ENCODE measurements around the gene STX2.
"Not testable (repeated sequence)": the region's sequence is repeated elsewhere in the genome, so short reads cannot be mapped to it uniquely, and the experiment has no call there.

The STX2 gene

DNA sequence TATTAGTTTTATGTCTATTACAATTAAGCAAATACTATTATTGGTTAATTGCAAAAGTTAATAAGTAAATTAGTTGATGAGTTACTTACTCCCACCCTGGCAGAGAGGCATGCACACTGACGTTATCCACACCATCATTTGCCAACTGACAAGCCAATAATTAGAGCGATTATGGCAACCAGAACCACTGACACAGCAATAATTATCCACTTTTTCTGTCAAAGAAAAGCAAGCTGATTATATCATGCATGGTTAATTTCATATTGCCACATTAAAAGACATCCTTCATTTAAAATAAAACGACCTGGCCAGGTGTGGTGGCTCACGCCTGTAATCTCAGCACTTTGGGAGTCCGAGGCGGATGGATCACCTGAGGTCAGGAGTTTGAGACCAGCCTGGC is 43.1 kb downstream of the STX2 start:
- peak; percentile 13 for DNase-seq

DNA sequence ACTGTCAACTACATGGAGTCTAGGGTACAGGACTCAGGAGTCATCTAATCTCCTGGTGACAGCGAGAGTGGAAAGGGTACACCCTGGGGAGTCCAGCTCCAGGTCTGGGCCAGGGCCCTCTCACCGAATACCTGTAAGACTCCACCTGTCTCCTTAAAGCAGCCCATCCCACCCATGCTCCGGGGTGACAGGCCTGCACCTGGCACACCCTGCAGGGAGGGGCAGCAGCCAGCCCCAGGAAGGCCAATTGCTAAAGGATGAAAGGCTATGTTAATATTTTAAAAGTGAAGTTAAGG is 45.5 kb downstream of the STX2 start:
- no peak for DNase-seq

DNA sequence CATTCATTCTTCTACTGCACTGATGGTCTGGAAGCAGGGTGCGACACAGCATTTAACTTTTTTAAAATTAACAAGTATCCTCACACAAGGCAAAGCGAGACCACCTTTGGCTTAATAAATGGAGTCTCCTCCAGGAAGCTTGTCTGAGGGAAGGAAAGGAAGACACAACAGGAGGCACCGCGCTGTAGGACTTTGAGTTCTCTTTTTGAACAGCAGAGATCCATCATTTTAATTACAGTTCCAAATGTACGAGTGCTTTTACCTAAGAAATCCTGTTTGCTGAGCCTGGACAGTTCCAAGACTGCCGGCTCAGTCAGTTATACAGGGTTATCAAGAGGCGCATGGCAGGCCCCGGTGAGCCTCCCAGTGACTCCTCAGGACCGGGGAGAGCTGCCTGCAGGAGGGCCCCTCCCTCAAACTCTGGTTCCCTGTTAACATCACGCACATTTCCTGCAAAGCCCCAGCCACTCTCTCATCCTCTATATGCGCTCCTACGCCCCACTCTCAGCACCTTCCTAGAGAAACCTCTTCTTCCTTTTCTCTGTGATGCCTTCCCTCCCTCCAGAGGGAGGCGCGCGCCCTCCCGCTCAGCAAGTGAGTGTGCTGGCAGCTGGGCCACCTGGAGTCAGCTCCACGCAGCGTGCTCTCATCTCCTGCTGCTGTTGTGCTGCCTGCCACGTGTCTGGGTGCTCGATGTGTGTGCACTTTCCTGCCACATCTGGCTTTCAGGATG is 46.1 kb downstream of the STX2 start:
- DNase-seq, result no peak

DNA sequence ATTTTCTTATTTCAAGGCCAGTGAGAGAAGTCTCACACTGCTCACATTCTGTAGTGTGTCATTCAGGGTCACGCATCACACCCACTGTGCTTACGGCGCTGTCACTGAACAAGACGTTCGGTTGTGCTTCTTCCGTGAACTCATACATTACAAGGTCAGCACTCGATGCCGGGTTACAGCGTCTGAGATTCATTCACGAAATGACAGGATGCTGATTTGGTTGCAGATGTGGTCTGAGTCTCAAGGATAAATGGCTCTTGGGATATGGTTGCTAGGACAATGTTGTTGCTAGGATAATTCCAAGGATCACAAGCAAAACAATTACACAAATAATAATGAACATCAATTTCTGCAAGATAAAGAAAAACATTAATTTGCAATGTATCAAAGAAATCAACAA is 47.4 kb downstream of the STX2 start:
- no peak for DNase-seq

DNA sequence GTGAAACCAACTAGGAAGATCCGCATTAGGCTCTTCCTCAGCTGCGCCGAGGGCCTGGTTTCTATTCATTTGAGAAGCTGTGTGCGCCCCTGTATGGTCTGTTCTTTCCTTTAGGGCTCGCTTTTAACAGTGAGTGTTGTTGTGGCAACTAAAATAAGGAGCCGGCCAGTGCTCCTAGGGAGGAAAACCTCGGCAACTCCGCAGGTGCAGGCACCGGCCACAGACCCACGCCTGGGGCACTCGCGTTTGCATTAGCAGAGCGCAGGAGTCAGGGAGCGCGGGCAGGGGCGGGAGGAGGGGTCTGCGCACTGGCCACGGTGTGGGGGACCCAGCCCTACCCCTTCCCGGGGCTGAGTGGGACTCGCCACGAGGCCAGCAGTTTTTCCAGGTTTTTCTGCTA is 50.5 kb downstream of the STX2 start:
- DNase-seq, result no peak

DNA sequence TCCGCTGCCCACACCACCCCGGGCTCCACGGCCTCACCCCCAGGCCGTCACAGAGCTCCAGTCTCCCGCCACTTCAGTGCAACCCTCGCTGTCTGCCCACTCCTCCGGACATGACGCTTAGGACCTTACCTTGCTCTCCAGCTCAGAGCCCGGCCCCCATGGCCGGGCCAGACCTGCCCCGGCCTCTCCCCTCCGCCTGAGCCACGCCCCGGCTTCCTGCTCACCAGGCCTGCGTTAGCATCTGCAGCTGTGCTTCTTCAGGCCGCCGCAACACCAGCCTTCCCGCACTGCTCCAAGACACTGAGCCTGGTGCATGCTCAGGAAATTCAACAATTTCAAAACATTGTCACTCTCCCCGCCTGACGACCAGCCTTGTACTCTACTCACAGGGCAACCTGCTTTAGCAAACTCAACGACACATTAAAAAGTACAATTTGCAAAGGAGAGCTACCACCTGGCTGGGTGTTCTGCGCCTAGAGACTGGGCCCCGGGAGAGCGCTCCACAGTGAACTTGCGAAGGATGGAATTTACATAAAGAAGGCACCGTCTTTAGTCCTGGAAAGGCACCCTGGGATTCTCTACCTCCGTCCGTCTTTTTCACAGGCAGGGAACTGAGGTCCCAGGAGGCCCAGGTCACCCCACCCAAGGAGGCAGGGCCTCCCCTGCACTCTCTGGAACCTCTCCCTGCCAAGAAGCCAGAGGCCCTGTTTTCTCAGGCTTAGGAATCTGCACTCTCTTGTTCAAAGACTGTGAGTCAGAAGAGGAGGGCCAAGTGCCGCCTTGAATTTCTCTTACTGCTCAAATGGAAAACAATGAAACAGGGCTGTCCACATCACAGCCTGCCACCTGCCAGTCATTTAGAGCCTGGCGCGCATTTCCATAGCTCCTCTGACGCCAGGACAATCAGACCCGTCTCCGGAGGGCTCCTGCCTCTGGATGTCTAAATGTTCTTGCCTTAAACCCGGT is 51.3 kb downstream of the STX2 start:
- no peak for DNase-seq

DNA sequence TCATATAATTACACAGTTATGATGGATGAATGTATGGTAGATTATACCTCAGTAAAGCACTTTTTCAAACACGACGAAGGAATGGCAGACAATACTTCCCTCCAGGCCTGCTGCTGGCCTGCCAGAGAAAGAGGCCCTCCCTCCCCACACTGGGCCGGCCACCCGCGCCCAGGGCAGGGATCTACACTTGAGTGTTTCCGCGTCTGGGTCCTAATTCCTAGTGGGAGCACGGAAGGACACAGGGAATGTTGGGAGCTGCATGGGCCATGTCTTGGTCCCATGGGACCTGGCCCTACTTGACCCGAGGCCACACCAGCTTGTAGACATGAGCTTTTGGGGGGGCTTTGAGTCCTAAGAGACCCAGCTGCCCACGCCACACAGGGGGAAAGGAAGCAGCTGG is 52.0 kb downstream of the STX2 start:
- no peak for DNase-seq

DNA sequence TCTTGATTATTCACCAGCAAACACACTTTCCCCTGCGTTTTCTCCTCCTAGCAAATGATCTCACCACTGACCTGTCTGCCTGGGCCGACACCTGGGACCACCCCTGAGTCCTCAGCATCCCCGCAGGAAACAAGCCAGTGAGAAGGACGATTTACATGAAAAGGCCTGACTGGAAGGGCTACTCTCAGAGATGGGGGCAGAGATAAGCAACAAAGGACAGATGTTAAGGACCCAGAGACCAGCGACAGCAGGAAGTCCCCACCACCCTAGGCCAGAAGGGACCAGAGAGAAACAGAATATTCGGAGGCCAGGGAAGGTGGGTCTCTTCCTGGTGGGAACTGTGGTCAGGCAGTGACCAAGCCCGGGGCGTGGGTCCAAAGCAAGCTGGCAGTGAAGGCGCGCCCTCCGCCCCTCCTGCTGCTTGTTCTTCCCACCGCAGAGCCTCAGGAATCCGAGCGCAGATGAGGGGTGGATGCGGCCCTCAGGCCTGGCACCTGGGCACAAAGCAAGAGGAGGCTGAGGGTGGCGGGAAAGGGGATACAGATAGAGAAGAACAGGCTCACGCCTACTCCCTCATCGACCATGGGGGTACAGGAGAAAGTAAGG is 55.8 kb downstream of the STX2 start:
- DNase-seq, result no peak

DNA sequence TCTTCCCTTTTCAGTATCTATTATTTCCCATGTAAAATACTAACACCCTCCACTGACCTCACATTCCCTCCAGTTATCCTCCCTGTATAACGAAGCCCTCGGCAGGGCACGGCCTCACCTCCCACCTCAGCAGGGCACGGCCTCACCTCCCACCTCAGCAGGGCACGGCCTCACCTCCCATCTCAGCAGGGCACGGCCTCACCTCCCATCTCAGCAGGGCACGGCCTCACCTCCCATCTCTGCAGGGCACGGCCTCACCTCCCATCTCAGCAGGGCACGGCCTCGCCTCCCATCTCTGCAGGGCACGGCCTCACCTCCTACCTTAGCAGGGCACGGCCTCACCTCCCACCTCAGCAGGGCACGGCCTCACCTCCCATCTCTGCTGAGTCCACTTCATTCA is 56.8 kb downstream of the STX2 start:
- DNase-seq, result not testable (repeated sequence)

DNA sequence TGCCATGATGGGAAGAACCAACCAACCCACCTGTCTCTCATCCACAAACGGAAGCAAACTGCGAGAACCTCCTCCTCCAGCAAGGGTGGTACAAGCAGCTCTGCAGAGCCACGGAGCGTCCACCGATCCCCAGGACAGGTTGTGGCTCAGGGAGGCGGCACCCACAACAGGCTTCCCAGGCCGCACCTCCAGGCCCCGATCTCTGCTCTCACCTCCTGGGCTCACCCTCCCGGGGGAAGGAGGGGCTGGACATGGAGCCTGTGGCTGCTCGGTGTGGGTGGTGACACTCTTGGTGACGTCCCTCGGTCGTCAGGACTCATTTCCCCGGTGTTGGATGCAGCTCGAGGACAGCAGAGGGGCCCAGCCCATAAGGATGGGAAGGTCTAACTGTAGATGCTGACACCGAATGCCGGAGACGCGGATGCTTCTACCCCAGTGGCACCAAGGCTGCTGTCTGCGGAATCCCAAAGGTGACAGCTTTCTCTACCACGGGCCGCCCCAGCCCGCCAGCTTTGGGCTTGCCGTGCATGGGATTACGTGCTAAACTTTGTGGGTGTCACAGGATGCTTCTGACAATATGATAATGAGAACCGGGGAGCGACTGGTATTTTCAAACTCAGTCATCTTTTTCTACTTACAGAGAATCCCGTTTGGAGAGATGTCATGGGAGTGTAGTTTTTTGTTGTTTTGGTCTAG is 58.0 kb downstream of the STX2 start:
- no peak for DNase-seq

DNA sequence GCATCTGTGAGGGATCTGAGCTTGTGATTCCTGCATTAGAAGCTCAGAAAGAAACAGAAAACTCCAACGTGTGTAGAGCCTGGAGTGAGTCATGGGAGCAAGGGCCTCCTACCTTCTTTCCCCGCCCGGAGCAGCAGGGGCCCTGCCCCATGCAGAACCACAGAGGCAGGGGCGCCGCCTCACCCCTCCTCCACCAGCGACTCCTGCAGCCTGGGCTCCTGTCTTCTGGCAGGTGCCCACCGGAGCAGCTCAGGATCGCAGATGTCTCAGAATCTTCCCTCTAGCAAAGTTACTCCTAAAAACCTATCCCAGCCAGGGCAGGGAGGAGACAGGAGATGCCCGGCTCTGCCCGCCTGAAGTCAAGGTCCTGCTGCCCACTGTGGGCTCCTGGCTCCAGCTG is 58.7 kb downstream of the STX2 start:
- no peak for DNase-seq

DNA sequence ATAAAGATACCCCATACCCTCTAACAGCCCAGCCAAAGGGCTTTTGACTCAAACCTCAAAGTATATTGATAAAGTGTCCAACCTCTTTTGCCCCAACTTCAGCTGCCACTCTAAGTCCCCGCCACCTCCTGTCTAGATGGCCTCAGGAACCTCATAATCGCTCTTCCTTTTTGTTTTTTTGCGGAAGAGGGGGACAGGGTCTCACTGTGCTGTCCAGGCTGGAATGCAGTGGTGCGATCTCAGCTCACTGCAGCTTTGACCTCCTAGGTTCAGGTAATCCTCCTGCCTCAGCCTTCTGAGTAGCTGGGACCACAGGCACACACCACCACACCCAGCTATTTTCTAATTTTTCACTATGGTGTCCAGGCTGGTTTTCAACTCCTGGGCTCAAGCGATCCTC is 60.3 kb downstream of the STX2 start:
- no peak for DNase-seq

DNA sequence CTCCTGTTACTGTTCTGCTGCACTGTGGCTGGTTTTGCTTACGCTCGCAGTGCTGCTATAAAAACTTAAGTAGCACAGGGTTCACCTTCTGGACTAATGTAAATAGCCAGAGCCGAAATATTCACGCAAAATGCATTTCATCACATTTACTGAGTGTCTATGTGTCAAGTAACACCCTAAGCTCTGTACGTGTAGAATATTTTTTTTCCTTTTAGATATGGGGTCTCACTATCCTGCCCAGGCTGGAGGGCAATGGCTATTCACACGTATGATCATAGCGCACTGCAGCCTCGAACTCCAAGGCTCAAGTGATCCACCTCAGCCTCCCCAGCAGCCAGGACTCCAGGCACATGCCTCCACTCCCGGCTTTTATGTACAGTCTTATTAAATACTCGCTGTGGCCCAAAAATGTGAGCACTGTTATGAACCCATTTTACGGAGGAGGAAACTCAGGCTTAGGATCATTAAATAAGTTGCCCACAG is 62.2 kb downstream of the STX2 start:
- DNase-seq, result no peak

DNA sequence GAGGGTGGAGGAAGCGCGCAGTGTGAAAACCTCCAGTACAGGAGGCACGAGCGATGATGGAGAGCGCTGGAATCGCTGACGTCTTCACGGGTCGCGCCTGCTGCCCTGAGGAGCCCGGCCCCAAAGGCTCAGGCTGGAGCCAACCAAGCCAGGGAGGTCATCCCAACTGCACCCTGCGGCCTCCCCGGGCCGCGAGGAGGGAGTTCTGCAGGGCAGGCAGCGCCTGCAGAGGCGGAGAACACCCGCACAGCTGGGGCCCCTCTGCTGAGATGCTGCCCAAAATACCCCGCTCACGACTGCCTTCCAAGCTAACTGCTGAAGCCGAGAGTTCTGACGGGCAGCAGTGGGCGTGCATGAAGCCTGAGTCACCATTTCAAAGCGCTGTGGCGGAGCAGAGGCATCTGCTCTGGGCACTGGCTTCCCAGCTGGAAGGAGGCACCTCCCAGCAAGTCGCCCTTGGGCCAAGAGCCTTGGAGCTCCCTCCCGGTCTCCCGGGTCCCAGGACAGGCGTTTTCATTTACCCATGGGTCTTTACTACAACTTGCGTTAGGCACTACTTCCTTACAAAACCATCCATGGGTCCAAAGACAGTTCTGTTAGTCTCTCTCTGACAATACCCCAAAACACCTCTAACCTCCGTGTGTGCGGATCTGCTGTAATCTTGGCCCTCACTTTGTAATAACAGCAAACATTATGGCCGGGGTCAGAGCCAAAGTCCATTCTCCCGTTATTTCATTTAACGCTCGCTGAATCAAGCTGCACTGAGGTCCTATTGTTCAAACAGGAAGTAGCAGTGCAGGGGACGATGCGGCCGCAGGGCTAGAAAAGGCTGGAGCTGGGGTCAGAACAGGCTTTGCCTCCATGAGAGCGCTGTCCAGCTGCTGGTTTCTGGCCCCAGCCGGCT is 62.8 kb downstream of the STX2 start:
- no peak for DNase-seq

DNA sequence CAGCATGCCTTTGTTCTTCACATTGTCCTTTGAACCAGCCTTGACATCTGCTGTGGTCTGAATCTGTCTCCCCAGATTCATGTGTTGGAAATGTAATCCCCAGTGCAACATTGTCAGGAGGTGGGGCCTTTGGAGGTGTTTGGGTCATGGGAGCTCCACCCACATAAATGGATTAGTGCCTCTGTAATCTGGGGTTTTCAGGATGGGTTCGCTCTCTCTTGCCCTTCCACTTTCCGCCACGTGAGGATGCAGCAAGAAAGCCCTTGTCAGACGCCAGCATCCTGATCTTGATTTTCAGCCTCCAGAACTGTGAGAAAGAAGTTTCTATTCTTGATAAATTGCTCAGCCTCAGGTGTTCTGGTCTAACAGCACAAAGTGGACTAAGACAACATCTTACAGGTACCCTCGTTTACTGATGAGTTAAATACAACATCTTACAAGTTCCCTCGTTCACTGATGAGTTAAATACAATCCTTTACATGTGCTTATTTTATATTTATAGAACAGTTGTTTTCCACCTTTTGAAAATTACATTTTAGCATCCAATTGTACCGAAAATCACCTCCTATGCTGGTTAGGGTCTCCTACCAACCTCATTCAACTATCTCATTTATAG is 68.5 kb downstream of the STX2 start:
- DNase-seq, result no peak

DNA sequence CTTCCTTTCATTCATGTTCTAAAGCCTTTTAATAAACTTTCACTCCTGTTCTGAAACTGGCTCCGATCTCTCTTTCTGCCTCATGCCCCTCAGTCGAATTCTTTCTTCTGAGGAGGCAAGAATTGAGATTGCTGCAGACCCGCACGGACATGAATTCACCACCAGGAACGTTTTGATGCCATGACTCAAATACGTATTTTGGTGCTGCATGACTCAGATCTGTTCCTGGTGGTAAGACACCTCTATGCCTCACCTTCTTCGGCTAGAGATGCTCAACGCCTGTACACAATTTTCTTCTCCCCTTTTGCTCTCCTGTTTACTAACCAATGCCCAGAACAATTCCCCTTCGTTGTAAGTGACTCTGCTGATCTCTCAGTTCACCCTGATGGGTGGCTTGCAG is 70.9 kb downstream of the STX2 start:
- DNase-seq, result no peak

DNA sequence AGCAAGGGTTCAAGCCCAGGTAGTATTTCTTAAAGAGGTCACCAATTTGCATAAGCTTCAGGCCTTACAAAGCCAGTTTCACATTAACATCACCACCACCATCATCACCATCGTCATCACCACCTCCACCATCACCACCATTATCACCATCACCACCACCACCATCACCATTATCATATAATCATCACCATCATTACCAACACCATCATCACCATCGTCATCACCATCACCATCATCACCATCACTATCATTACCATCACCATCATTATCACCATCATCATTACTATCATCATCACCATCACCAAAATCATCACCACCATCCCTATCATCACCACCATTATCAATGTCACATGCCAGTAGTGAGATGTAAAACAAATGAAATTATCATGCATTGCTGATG is 72.6 kb downstream of the STX2 start:
- no peak for DNase-seq

DNA sequence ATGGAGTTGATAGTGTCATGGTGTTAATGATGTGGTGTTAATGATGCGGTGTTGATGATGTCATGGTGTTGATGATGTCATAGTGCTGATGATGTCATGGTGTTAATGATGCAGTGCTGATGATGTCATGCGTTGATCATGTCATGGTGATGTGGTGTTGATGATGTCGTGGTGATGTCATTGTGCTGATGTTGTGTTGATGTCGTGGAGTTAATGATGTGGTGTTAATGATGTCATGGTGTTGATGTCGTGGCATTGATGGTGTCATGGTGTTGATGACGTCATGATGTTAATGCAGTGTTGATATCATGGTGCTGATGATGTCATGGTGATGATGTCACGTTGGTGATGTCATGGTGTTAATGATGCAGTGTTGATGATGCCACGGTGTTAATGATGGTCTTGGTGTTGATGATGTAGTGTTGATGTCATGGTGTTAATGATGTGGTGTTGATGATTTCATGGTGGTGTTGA is 73.8 kb downstream of the STX2 start:
- DNase-seq, result no peak

DNA sequence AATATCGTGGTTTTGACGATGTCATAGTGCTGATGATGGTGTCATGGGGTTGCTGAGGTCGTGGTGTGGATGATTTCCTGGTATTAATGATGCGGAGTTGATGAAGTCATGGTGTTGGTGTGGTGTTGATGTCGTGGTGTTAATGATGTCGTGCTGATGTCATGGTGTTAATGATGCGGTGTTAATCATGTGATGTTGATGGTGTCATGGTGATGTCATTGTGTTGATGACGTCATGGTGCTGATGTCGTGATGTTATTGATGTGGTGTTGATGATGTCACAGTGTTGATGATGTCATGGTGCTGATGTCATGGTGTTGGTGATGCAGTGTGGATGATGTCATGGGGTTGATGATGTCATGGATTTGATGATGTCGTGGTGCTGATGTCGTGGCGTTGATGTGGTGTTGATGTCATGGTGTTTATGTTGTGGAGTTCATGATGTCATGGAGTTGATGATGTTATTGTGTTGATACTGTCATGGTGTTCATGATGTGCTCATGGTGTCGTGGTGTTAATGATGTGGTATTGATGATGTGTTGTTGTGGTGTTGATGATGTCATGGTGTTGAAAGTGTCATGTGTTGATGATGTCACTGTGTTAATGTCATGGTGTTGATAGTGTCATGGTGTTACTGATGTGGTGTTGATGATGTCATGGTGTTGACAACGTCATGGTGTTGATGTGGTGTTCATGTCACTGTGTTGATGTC is 74.4 kb downstream of the STX2 start:
- no peak for DNase-seq

DNA sequence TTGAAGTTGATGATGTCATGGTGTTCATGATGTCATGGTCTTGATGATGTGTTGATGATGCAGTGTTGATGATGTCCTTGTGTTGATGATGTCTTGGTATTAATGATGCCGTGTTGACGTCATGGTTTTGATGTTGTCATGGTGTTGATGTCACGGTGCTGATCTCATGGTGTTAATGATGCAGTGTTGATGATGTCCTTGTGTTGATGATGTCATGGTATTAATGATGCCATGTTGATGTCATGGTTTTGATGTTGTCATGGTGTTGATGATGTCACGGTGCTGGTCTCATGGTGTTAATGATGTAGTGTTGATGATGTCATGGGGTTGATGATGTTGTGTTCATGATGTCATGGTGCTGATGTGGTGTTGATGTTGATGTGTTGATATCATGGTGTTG is 75.0 kb downstream of the STX2 start:
- DNase-seq, result no peak

DNA sequence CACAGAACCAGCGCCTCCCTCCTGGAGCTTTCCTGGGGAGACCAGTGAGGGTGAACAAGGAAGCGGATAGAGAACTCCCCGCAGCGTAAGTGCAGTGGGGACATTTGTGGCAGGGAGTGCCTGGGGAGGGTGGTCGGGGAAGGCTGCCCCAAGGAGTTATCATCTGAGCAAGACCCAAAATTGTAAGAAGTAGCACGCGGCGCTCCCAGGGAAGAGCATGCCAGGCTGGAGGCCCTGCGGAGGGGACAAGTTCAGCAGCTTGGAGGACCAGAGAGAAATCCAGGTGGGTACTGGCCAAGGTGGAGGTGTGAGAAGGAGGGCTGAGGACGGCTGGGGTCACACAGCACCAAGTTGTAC is 76.8 kb downstream of the STX2 start:
- DNase-seq, result no peak

Measured in COR-L47 (cell line).